DMS53 (cell line): ENCODE data around the gene SLC6A5.
A peak's percentile ranks its signal among the peaks of the same experiment; 100 is the strongest.
"Not testable (repeated sequence)": the region's sequence is repeated elsewhere in the genome, so short reads cannot be mapped to it uniquely, and the experiment has no call there.

Source experiments
- DNase-seq: peaks from one replicate; lab custom pipeline; 2025; lab: John Stamatoyannopoulos, UW

SLC6A5 gene

DNA sequence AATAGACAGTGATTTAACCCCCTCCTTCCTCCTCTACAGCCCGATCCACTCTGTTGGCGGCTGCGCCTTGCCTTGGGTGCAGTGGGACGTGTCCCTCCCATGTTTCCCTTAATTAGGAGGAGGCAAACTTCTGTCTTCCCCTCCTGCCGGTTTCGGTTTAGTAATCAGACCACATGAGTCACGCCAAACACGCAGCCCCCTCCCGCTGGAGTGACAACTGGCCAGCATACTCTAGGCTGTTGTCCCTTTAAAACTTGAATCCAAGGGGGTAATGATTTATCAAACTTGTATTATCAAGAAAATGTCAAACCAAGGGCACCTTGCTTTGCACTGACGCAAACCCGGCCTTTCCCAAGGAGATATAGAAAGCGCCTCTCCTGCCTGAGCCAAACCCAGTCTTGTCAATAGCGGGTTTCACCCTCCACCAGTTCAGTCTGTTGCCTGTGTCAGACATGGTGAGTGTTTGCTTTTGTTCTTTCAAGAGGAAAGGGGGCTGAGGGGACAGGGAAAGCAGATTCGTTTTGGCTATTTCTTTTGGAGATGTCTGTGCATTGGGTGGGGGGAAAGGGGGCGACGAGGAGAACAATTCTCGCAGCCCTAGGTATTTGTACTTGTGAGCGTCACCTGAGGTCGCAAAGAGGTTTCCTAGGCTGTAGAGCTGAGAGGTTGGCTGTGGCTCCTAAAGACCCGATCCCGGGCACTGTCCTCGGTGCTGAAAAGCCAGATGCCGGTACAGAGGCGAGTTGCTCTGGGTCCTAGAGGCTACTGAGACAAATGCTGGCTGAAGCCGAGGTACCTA lies at the start of gene SLC6A5:
Gene SLC6A5, plus strand, starts transcription at position 388 of the 799 bp plus-strand sequence. Its CDS starts 65 bp downstream, at position 453.
- DNase-seq: peak; percentile 73

DNA sequence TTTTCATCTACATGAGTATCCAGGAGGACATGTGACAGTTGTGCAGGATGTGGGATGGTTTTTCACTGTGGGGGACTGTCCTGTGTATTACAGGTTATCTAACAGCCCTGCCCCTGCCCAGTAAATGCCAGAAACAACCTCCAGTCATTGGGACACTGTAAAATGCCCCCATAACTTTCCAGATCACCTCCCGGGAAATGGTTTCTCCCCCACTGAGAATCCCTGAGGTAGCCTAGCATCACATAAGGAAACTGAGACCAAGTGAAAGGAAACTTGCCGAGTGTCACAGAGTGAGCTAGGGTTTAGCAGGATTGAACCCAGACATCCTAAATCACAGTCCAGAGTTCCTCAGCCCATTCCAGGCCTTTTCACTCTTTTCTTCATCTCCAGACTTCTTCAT lies 48.3 kb upstream of the SLC6A5 start:
- DNase-seq: no peak

DNA sequence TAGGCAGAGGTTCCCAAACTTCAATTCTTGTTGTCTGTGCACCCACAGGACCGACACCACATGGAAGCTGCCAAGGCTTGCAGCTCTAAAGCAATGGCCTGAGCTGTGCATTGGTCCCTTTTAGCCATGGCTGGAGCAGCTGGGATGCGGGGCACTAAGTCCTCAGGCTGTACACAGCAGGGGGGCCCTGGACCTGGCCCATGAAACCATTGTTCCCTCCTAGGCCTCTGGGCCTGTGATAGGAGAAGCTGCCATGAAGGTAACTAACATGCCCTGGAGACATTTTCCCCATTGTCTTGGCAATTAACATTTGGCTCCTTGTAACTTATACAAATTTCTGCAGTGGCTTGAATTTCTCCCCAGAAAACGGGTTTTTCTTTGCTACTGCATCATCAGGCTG lies 43.6 kb upstream of the SLC6A5 start:
- no peak for DNase-seq

- not testable (repeated sequence) for DNase-seq
Measured at GRCh38 chr11:20556396-20556795, 43.0 kb upstream of the SLC6A5 start.

DNA sequence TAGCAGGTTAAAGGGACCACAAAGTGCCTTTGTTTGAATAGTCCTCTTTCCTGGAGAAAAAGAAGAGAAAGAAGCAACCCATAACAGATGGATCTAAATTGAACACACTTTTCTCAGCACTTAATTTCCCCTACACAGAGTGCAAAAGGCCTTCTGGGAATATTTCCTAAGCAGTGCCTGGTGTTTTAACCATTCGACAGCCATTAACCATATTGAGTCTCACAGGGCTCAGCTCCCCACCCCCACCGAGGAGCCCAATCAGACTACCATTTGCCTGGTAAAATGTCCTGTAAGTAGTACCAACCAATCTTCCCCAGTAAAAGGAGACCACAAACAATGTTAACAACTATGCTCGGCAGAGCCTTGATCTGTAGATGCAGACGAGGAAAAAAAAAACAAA lies 40.7 kb upstream of the SLC6A5 start:
- no peak for DNase-seq

GRCh38 chr11:20559523-20560300 lies 39.7 kb upstream of the SLC6A5 start:
- DNase-seq: no peak

DNA sequence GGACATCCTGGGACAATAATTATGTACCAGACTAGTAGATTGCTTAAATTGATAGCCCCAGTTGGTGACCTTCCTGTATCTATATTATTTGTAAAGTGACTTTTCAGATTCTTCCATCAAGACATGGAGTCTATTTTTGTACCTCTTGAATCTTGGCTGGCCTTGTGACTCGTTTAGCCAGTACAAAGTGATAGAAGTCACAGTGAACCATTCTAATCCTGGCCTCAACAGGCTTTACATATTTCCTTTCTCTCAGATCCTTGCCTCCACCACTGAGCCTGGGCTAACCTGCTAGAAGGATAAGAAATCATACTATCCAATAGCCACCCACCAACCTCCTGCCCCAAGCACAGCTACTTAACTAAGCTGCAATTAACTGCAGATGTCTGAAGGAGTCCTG lies 37.5 kb upstream of the SLC6A5 start:
- DNase-seq: no peak

DNA sequence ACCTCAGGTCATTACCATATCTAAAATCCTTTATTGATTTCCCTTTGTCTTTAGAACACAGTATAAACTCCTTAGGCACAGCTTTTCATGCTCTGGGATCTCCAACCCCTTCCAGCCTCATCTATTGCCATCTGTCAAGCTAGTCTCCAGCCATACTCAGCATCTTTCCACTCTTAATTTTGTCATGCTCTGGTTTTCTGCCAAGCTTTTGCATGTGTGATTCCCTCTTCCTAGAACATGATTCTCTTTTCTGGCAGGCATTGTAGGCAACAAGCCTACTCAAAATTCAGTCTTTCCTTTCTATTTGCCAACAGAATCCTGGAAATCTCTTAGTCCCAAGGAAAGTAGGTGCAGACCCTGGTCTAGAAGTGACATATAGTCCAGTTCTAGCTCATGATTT lies 35.5 kb upstream of the SLC6A5 start:
- DNase-seq: no peak

DNA sequence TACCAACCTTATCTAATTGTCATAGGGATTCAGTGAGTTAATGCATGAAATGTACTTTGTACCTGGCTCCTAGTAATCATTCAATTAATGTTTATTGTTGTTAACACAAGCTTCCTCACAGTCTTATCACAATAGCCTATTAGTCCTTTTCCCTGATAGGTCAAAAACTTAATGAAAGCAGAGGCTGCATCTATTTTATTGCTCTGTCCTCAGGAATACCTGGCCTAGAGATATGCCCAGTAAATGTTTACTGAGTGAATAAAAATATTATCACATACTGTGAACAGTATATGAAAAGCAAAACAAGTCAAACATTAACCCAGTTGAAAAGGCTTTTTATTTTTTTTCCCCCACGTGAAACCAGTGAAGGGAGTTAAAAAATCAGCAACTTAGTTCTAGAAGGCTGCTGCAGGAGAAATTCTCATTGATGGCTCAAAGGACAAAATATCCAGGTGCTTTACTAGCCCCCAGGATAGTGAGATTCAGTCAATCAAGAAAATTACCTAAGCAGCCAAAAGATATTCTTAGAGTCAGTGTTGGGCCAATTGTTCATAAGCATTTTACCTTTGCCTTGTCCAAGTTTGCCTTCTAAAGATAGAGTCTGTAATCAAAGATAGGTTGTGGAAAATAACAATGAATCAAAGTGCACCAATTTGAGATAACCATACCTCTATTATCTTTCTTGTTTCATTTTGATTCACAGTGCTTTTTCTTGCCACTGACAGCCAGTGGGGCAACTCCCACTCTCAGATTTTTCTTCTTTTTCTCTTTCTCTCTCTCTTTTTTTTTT lies 34.4 kb upstream of the SLC6A5 start:
- DNase-seq: no peak

DNA sequence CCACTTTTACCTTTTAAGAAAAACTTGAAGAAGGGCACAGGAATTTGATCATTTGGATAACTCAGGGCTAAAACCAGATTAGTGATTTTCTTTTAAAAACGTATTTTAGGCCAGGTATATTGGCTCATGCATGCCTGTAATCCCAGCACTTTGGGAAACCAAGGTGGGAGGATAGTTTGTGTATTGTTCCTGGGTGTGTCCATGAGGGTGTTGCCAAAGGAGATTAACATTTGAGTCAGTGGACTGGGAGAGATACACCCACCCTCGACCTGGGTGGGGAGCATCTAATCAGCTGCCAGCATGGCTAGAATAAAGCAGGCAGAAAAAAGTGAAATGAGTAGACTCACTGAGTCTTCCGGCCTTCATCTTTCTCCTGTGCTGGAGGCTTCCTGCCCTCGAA lies 33.3 kb upstream of the SLC6A5 start:
- not testable (repeated sequence) for DNase-seq

GRCh38 chr11:20566591-20567434 lies 32.6 kb upstream of the SLC6A5 start:
- DNase-seq: peak; percentile 9

- not testable (repeated sequence) for DNase-seq
Measured at GRCh38 chr11:20579725-20580124, 19.7 kb upstream of the SLC6A5 start.

DNA sequence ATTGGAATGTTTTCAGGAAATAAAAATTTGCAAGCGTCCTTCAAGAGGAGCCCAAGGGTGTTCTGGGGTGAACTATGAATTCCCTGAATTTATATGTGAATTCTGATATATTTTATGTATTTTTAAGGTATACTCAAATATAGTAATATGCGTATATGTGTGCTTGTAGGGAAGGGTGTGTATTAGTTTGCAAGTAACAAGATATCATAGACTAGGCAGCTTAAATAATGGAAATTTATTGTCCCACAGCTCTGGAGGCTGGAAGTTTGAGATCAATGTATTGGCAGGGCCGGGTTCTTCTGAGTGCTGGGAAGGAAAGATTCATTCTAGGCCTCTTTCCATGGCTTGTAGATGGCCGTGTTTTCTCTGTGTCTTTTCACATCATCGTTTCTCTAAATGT lies 16.2 kb upstream of the SLC6A5 start:
- DNase-seq: no peak

DNA sequence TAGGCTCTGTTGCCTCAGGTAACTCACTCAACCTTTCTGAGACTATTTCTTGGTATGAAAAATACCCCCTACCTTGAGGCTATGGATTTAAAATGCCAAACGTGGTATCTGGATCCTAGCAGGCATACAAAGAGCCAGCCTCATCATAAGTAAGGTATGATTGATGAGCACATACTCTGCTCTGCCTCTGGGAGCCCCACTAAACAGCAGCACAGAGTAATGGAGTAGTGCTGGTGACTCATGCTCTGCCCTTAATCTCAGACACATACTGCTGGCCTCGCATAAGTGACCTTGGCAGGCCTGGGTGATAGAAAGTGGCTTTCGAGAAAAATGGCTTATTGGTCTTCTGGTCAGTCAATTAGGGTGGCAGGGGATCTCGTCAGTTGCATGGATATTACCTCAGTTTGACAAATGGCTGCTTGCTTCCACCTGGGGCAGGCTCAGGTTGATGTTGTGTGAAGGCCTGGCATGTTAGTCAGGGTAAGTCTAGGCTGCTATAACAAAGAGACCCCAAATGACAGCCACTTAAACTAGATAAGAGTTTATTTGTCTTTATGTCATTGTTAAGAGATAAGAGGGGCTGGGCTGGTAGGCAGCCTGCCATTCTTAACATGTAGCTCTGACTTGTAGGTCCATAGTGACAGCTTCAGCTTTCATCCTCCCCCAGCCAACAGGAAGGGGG lies 15.2 kb upstream of the SLC6A5 start:
- DNase-seq: peak; percentile 32

DNA sequence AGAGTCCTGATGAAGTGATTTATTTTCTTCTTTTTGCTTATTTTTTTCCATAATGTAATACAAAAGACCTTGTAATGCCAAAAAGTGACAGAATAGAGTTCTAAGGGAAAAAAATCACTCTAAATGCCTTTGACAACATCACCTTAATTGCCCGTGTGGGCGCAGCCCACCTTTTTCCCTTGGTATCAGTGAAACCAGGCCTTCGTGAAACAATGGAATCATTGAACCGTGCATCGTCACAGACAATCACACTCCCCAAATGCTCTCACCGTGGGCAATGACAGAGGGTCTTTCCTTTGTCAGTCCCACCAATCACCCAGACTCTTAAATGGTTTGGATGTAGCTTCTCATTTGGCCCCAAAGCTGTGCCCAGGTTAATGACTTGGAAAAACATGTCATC lies 9.6 kb upstream of the SLC6A5 start:
- no peak for DNase-seq

- no peak for DNase-seq
Measured at GRCh38 chr11:20590381-20590780, 9.0 kb upstream of the SLC6A5 start.

DNA sequence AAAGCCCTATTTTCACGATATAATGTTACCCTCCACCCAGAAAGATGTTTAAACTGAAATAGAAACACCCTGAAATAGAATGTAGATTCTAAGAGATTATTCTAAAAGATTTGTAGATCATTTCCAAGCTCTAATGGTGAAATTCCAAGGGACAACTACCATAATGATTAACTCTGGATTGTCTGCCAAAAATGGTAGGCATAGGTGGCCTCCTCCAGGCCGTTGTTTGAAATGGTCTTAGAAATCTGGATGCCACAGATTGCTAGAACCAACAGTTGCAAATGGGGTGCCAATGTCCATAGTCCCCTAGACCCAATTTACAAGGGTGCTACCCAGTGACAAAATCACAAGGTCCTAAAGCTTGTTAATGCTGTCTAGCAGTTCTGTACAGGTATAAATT lies 6.7 kb upstream of the SLC6A5 start:
- DNase-seq: peak; percentile 14

- DNase-seq: no peak
Measured at GRCh38 chr11:20594274-20595061, 4.9 kb upstream of the SLC6A5 start.

DNA sequence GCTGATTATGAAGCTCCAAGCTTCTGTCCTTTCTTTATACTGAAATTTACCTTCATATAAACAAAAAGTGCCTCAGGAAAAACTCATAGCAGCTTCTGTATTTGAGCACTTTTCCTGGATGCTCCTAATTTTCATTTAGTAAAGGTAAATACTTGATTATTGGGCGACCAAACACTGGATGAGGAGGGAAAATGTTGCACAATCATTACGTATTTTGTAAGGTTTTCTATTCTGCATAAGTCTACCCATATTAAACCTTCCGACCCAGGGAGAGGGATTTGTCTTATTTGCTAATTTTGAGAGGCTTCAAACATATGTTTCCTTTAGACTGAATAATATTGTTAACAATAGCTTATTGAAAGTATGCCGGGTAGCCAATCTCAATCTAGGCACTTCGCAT lies 4.3 kb upstream of the SLC6A5 start:
- DNase-seq: no peak
